ENCODE results near the gene ZSCAN20. TPM values are rescaled to one million over a fixed set of nuclear protein-coding genes. Genes with fewer than 3 reads are reported as not detected.

Gene ZSCAN20
- total RNA-seq: 9.3 and 10.1 TPM in 2 replicates

DNA sequence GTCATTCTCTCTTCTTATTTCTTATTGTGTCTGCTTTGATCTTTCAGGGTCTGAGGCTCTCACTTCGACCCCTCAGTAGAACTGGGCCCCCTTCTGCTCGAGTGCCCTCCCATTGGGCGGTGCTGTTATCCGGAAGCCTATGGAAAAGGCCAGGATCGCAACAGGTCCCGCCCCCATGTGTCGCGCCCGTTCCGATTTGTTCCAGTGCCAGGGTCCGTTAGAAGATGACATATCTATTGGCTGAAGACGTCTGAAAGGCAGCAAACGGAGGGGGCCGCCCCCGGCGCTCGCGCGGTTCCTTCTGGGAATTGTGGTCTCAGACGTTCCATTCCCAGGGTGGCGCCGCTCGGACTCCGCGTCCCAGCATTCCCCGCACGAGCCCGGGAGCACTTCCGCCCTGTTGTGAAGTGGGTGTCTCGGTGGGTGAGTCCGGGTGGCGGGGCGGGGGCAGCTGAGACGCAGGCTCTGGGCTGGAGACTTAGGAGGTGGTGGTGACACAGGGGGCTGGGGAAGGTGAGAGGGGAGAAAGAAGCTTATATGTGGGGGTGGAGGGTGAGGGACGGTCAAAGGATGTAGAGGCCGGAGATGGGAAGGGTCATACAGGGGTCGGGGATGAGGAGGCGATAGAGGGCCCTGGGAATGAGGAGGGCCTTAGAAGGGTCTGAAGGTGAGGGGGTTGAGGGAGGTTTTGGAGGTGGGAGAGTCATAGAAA, at the start of gene ZSCAN20:
Gene ZSCAN20 (plus strand): TSS at position 377 of the 712 bp plus-strand sequence. CDS start 6,644 bp downstream, outside the sequence.

DNA sequence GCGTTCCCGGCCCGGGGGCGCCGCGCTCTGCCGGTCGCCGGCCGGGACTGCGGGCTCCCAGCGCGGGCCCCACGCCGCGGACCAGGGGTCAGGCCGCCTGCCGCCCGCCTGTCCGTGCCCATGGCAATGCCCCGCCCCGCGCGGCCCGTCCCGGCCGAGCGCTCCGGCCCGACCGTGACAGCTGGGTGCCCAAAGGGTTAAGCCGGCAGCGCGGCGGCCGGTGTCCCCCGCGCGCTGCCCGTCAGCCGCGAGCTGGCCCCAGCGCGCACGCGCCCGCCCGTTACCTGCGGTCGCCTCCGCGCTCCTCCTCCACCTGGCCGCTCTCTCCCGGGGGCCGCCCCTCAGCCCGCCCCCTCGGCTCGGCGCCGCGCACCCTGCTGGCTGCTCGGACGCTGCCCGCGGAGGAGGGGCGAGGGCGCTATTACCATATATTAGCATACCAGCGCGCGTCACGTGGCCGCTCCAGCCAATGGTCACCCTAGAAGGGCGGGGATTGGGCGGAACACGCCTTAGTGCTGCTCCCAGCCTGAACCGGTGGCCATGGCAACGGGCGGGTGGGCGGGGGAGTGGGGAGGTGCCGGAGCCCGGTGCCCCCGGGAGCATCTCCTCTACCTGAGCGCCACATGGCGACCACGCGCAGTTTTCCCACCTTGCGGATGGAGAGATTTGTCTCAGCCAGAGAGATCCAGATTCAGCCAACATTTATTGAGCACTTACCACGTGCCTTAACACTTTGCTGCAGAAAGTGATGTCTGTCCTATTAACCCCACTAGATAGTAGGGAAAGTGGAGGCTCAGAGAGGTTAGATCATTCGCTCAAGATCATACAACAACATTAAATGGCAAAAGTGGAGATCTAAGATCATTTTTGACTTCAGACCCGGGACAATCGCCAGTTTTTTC, 41.5 kb upstream of the ZSCAN20 start, which contains the start of gene PHC2:
Gene PHC2 (minus strand): TSS at position 404 of the 902 bp plus-strand sequence. CDS start 55,556 bp downstream, outside the sequence.

Other genes with a start within 250 kb of the ZSCAN20 start
- 3.1 and 3.2 TPM in 2 replicates for gene ZNF362, start 216.2 kb upstream of the ZSCAN20 start, total RNA-seq
- not detected in 2 replicates for gene A3GALT2, start 151.5 kb upstream of the ZSCAN20 start, total RNA-seq
- 27.0 and 28.7 TPM in 2 replicates for gene PHC2, start 41.5 kb upstream of the ZSCAN20 start, total RNA-seq